Retinal pigment epithelial cell (primary cell): ENCODE measurements around the gene RTN4IP1.

Experiments used
- DNase-seq: peaks from one replicate; pipeline ENCODE4 v3.0.0-alpha.2; 2010; ENCODE audit warnings: low read depth
- H3K4me3 ChIP-seq: 2 replicates; pipeline ENCODE4 v1.5.1; 2011; ENCODE audit warnings: mild to moderate bottlenecking, low read length, control low read depth, moderate library complexity
- TF ChIP-seq, protein P1 (sequence below): conservative IDR thresholded peaks from 2 replicates; pipeline ENCODE4 v1.5.1; 2011; ENCODE audit warnings: low read depth, low read length, control low read depth, inconsistent platforms

The RTN4IP1 gene, protein sequence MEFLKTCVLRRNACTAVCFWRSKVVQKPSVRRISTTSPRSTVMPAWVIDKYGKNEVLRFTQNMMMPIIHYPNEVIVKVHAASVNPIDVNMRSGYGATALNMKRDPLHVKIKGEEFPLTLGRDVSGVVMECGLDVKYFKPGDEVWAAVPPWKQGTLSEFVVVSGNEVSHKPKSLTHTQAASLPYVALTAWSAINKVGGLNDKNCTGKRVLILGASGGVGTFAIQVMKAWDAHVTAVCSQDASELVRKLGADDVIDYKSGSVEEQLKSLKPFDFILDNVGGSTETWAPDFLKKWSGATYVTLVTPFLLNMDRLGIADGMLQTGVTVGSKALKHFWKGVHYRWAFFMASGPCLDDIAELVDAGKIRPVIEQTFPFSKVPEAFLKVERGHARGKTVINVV

DNA sequence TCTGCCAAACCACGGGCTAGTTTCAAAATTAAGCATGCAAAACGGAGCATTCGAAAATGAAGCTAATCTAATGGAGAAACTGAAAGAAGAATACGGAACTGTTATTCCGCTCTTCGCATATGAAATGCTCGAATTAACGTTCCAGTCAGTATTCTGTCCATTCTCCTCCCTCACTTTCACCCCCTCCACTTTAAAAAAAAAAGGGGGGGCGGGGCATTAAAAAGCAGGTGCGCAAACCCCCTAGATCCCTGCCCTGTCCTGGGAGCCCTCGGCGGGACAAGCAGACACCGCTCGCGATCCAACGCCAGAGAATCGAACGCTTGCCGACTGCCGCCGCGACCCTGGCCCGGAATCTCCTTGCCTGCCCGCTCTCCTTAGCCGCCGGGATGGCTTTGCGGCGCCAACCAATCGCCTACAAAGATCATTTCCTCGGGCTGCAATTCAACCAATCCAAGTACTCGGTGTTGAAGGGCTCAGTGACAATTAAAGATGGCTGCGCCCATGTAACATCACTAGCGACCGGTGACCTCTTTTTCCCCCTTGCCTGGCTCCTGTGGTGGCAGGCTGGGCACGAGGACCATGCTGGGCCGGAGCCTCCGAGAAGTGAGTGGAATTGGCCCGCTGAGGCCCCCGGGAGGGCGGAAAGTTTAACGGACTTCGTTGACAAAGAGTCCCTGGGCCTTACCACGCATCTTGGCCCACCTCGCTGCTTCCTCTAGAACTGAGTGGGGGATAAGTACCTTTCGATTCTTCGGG, at the start of gene RTN4IP1, which contains the start of gene QRSL1:
TSS of gene RTN4IP1 (minus strand) at position 396 of the 756 bp plus-strand sequence. CDS start 477 bp downstream, outside the sequence.
TSS of gene QRSL1 (plus strand) at position 476 of the 756 bp plus-strand sequence. CDS start at position 580, 104 bp downstream.
- TF ChIP-seq, protein P1, sequence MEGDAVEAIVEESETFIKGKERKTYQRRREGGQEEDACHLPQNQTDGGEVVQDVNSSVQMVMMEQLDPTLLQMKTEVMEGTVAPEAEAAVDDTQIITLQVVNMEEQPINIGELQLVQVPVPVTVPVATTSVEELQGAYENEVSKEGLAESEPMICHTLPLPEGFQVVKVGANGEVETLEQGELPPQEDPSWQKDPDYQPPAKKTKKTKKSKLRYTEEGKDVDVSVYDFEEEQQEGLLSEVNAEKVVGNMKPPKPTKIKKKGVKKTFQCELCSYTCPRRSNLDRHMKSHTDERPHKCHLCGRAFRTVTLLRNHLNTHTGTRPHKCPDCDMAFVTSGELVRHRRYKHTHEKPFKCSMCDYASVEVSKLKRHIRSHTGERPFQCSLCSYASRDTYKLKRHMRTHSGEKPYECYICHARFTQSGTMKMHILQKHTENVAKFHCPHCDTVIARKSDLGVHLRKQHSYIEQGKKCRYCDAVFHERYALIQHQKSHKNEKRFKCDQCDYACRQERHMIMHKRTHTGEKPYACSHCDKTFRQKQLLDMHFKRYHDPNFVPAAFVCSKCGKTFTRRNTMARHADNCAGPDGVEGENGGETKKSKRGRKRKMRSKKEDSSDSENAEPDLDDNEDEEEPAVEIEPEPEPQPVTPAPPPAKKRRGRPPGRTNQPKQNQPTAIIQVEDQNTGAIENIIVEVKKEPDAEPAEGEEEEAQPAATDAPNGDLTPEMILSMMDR, result no peak
- H3K4me3 ChIP-seq, result peak within 1 kb of the TSS; percentile 97
- DNase-seq, result peak; percentile 75

DNA sequence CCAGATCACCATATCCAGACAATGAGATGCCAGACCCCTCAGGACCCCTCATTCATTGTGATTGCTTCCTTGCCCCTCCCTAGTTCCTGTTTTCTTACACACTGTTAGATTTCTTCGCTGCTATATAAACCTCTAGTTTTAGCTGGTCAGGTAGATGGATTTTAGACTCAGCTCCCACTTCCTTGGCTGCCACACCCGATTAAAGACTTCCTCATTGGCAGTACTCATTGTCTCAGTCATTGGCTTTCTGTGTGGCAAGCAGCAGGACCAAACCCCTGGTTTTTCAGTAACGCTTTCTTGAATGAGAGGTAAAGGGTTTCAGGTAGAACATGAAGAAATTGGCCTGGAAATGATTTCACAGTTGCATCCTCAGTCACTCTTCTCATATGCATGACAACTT, 48.0 kb upstream of the RTN4IP1 start:
- DNase-seq, result no peak
- H3K4me3 ChIP-seq, result no peak overlapping the region
- TF ChIP-seq, protein P1, result no peak

DNA sequence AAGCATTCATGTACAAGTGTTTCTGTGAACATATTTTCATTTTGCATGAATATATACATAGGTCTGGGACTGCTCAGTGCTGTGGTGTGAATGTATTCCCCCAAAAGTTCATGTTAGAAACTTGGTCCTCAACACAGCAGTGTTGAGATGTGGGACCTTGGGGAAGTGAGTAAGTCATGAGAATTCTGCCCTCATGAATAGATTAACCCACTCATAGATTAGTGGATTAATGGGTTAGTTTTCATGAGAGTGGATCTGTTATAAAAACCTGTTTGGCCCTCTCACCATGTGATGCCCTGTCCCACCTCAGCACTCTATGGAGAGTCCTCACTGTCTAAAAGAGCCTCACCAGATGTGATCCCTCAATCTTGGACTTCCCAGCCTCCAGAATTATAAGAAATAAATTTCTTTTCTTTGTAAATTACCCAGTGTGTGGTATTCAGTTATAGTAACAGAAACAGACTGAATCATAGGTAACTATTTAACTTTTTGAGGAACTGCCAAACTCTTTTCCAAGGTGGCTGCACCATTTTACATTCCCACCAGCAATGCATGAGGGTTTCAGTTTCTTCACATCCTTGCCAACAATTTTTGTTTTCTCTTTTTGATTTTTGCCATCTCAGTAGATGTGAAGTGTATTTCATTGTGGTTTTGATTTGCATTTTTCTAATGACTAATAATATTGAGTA, 45.4 kb upstream of the RTN4IP1 start:
- TF ChIP-seq, protein P1, result no peak
- H3K4me3 ChIP-seq, result no peak overlapping the region
- no peak for DNase-seq

DNA sequence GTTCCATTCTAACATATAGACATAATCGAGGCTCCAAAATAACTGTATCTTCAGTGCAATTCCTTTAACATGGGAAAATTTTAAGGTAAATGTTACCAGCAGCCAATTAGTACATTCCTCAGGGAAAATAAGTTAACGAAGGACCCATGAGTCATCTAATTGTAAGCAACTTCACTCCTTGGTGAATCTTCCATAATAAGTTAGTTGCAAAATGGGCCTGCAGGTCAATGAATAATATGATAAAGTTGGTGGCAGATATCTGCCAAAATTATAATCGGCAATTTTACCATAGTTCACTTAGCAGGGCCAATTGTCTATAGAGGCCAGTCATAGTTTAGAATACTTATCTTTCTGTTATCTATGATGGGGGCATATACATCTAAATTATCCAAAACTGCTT, 42.4 kb upstream of the RTN4IP1 start:
- TF ChIP-seq, protein P1, result no peak
- H3K4me3 ChIP-seq, result no peak overlapping the region
- no peak for DNase-seq

DNA sequence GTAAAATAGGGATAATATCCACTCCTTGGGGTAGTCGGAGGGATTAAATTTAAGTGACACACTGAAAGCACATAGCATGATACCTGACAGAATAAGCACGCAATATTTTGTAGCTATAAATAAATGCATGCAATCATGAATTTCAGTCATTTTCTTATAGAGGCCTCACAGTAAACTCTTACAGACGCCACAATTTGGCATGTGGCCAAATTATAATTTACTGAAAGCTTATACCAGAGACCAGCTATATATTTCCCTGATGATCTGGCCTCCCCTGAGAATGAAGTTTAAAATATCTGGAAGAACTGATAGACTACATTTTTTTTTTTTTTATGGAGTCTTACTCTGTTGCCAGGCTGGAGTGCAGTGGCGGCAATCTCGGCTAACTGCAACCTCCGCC, 40.9 kb upstream of the RTN4IP1 start:
- no peak overlapping the region for H3K4me3 ChIP-seq
- DNase-seq, result no peak
- TF ChIP-seq, protein P1, result no peak

DNA sequence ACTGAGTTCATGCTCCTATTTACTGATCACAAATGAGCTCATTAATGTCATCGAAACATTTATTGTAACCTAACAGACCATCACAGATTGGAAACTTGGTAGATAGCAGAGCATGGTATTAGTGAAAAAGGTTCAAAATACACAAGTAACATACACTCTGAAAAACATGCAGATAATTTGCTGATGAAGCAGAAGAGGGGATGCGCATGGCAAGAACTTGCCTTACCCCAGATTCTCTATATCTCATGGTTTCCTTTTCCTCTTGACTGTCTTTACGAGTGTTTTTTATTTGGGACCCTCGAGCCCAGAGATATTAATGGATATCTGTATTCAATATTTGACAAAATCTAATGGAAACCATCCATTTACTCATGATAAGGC, 37.7 kb upstream of the RTN4IP1 start:
- no peak for DNase-seq
- H3K4me3 ChIP-seq, result no peak overlapping the region
- TF ChIP-seq, protein P1, result no peak
